Muscle of back (tissue), 11 donors: ENCODE results near the gene KRT9. TPM values are rescaled to one million over a fixed set of nuclear protein-coding genes. Genes with fewer than 3 reads are reported as not detected.

ENCODE experiments used
- DNase-seq, 3 donors: peaks; one replicate each; pipeline versions ENCODE4 v3.0.0 to v3.0.0-alpha.2; 2013
- polyA plus RNA-seq, 10 donors: library from polyadenylated mRNA; unstranded; fragments of 120-200 nt; gene quantifications; one replicate each; pipeline ENCODE4 v1.2.1, GENCODE V29; 2013; ENCODE audit not compliant: insufficient read length in 10 of 10

The KRT9 gene
- polyA plus RNA-seq, 10 donors = 0.08 to 0.19 TPM; not detected in 8

DNA sequence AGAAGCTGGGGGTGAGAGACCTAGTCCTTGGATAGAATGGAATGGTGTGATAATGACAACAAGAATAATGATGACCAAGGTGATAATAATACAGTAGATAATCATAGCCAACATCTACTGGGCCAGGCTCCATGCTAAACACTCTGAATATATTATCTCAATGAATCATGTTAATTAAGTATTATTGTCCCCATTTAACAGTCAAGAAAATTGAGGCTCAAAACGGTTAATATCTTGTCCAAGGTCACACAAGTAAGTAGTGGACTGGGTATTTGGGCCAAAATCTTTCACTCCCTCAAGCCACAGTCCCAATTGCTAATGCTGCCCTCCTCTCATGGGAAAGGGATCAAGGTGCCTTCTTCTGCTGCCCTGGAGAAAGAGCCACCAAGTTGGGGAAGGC lies 39.9 kb downstream of the KRT9 start:
- no peak for DNase-seq

DNA sequence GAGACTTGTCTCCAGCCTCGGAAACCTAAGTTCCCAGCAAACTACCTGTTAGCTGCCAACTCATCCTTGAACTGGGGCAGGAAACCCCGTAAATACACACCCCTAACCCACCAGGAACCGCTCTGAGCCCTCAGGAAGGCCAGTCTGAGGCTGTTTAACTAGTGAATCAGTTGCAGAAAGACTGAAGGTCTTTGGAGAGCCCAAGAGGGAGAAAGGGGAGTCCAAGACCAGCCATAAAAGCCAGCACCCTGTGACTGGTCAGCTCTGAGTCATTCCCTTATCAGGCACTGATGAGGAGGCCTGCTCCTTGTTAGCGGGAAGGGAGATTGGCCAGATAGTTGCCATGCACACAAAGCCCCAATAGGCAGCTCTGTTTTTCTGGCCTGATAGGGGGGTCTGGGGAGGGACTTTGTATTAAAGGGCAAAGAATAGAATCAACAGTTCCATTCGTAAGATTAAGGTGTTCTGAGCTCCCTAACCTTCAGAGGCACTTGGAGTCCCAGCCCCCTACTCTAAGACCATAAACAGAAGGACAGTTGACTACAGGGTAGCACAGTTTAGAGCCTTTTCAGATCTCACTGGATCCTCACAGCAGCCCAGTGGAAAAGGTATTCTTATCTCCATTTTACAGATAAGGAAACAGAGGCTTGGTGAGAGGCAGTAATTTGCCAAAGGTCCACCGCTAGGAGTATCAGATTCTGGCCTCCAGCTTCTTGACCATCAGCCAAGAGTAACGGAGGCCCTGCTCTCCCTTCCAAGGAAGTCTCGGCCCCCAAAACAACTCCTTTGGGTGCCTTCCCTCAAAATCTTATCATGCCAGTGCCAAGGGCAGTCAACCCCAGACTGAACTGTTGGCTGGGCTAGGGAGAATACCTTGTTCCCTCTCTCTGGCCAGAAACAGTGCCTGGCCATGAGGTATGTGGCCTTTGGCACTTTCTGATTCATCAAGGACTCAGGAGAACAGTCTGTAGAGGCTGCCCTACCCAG lies 41.5 kb downstream of the KRT9 start:
- peak in 1 of 3 donors; percentile 33 for DNase-seq

DNA sequence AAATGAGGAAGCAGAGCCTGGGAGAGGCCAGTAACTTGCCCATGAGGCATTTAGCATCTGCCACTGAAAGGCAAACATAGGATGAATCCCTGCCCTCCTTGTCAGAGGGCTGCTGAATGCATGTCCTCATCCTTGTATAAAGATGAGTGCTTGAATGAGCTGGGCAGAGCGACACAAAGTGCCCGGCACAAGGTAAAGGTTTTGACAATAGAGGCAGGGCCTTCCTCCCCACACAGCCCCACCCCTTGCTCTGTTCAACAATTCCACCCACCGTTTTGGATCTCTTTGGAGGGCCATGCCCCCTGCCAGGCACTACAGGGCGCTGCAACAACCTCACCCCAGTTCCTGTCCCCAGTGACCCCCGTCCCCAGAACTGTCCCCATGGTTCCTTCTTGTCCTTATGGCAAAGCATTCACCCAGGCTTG lies 42.4 kb downstream of the KRT9 start:
- DNase-seq = no peak

DNA sequence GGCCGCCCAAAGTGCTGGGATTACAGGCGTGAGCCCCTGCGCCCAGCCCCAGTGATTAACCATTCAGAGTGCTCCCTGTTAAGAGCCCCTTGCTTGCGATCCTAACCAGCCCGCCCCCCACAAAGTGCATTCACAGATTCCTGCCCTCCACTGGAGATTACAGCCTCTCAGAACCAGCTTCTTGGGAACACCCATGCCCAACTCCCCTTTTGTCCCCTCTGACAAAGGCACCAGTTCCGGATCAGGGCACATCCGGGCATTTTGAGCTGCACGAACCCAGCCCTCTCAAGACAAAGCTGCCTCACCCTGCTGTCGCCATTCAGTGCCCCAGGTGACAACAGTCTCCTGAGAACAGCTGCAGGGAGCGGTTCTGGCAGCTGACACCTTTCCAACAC lies 42.9 kb downstream of the KRT9 start:
- no peak for DNase-seq

DNA sequence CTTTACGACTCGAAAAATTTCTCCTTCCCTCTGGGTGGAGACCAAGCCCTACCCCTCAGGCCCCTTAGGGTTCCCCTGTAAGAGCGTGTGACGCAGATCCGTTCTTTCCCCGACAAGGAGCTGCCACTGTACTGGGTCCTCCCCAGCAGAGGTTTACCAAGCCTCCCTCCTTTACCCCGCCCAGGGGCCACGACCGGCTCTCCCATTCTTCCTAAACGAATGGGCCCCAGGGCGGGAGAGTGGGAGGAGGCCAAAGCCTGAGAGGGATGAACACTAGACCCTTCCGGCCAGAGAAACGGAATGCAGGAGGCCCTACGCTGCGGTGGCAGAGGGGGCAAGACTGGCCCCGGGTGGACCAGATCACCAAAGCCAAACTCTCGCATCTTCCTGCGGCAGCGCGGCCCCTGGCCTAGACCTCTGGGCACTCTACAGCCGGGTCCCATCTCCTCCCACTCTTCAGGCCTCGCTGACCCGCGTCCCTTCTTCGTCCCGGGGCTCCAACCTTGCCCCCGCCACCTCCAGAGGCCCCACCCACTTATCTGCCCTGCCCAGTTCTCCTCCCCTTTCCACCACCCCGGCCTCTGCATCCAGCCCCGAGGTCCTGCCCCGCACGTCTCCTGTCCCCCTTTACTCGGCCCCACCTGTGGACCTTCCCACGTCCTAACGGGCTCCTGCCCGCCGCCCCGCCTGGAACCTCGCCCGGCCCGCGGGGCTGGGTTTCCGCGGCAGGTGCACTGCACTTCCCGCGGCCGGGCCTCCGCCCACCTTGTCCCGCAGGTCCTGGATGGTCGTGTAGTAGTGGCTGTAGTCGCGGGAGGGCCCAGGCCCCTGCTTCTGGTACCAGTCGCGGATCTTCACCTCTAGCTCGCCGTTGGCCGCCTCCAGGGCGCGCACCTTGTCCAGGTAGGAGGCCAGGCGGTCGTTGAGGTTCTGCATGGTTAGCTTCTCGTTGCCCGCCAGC lies 44.5 kb downstream of the KRT9 start:
- no peak for DNase-seq

DNA sequence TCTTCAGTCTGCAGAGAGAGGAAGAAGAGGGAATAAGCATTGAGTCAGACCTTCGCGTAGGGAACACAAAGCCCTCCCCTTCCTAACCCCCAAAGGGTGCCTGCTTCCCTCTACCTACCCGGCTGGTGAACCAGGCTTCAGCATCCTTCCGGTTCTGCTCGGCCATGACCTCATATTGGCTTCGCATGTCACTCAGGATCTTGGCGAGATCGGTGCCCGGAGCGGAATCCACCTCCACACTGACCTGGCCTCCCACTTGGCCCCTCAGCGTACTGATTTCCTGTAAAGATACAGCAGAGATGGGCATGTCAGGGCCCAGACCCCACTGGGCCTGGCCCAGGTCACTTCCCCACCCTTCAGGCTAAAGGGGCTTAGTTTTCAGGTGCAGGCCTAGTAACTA lies 47.6 kb downstream of the KRT9 start:
- DNase-seq = no peak

DNA sequence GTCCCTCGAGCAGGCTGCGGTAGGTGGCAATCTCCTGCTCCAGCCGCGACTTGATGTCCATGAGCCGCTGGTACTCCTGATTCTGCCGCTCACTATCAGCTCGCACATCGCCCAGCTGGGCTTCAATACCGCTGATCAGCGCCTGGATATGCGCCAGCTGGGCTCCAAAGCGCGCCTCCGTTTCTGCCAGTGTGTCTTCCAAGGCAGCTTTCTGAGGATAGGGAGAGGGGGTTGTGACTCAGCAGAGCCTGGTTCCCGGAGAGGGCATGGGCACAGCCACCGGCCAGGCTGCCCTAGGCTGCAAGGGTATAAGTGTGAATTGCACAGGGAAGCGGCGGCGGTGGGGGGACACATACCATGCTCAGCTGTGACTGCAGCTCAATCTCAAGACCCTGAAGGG lies 48.1 kb downstream of the KRT9 start:
- no peak for DNase-seq

DNA sequence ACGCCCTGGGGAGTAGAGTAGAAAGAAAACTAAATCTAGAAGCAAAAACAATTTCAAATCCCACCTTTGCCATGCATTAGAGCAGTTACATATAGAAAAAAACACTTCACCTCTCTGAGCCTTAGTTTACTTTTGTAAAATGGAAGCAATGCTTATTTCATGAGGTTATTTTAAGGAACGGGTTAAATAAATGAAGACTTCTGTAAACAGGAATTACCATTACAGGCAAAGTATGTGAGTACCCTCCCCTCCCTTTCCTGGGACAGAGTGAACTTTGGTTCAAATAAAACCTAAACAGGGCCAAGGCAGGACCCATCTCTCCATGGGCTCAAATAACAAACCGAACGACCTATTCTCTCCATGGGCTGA lies 48.6 kb downstream of the KRT9 start:
- DNase-seq = no peak

DNA sequence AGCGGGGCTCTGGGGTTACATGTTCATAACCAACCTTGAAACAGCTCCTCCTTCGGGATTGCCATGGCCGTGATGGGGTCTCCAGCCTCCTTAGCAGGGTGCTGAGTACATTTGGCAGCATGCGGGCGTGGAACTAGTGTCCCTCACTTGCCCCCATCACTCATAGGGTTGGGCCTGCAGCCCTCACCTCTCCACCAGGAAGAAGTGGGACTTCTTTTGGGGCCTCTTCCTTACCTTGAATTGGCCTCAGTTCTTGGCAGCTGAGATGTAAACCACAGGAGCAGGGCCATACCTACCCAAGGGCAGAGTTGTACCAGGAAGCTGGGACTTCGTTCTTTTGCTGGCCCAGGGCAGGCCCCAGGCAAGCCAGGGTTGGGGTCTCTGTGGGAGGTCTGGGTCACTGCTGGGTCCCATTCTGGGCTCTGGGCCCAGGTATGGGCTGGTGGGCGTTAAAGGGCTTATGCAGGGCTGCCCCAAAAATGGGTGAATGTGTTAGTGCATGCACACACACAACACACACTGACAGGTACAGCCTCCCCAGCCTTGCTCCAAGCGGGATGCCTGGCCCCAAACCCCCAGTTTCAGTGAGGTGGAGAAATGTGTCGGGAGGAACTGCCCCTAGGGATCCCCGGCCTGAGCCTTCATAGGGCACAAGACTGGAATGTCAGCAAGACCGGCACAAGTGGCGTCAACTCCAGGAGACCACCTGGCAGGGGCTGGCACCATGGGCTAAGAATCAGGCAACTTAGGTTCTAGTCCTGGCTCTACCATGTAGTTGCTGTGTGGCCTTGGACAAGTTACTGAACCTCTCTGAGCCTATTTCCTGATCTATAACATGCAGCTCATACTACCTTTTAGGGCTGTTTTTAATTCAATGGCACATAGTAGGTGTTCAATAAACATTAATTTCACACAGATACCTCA lies 49.3 kb downstream of the KRT9 start:
- no peak for DNase-seq

DNA sequence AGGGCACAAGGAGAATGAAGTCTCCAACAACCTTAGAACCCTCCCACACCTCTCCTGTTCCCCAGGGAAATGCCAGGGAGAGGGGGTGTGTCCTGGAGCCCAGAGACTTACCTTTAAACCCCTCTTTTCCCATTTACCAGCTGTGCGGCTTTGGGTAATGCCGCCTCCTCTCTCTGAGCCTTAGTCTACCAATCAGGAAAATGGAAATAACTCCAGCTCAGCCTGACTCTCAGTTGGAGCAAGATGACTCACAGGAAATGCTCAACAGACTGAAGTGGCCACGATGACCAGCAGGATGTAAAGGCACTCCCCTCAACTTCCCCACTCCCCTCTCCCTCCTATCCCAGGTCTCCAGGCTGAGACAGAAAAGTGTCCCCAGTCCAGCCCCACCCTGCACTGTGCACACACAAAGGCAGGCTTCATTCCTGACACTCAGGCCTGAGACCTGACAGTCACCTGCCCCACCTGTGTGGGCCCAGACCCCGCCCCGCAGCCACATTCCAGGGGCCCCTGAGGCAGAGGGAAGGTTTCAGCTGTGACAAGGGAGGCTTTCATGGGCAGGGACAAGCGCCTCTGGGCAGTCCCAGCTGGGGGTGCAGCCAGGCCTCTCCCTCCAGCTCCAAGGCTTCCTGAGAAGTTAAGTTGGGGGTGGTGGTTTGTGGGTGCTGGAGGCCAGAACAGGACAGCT lies 50.1 kb downstream of the KRT9 start:
- peak in 1 of 3 donors; percentile 43 for DNase-seq

DNA sequence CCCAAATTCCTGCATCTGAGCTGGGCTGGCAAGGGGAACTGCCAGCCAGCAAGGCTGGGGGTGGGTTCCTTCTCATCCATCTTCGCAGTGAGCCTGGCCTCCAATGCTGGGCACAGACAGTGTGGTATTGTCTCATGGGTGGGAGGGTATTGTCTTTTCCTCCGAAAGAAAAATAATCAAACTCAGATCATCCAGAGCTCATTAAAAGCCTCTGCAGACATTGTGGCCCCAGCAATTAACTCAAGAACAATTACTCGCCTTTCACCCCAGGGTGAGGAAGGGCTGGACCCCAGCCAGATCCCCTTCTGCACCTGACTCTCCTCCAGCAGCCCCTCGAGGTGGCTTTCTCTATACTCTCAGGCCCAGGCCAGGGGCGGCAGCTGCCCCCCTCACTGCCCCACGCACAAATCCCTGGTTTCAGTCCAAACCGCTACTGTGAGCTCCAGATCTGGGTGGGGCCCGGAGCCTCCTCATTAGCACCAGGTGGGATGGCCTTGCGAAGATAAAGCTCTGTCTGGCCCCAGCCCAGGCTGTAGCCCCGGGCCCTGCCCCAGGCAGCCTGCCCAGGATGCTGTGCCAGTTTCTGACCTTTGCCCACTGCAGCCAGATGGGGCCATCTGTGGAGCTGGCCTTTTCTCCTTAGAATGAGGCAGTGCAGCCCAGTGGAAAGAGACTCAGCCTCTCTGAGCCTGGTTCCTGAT lies 50.9 kb downstream of the KRT9 start:
- no peak for DNase-seq

DNA sequence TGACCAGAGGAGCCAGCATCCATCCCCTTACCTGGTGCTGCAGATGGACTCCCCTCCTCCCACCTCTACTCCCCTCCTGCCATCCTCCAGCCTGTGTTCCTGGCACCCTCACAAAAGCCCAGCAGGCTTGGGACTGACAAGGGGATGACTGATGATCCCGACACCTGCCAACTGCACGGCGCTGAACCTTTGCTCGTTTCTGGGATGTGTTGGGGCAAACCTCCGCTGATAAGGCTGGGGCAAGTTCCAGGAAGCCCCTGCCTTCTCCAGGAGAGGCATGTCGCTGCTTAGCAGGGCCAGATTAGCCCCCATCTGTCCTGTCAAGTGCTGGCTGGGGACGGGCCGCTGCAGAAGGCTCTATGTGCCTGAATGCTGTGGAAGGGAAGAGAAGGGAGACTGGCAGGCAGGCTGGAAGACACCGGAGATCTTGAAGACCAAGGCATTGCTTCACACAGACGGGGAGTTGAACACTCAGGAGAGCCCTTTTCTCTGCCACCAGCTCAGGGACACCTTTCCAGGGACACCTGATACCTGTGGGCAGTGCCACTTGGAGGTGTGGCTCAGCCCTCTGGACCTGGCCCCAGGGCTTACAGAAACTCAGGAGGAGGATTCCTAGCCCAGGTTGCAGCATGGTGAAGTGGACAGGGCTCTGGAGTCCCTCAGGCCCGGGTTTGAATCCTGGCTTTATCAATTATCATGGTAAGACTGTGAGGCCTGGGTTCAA lies 52.2 kb downstream of the KRT9 start:
- DNase-seq = peak in 1 of 3 donors; percentile 16

DNA sequence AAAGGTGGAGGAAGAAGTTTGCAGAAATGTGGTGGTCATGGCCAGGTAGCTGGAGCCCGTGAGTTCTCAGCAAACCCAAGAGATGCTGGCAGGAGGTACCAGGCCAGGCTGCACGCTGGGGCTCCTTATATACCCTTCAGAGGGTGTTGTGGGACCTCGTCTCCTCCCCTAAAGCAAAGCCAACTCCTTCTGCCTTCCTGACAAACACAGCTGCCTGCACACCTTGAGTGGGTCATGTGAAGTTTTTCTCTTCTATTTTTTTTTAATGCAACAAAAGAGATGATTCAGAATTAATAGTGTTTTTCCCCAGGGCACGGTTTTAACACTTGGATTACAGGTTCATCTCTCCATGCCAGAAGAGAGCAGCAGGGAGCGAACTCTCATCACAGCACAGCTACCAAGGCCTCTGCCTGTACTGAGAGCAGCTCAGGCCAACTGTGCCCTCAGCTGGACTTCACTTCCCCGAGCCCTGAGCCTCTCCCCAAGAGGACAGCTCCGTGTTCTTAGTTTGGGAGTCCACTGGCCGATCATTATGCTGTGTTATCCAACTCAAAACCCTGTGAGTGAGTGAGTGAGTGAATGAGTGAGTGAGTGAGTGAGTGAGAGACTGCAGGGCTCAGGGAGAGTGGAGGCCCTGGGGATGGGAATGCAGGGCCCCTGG lies 52.9 kb downstream of the KRT9 start, which contains the start of gene KRT15:
KRT15 (minus strand) TSS at position 102 of the 661 bp plus-strand sequence; CDS start at position 39, 63 bp downstream.
- DNase-seq = no peak

DNA sequence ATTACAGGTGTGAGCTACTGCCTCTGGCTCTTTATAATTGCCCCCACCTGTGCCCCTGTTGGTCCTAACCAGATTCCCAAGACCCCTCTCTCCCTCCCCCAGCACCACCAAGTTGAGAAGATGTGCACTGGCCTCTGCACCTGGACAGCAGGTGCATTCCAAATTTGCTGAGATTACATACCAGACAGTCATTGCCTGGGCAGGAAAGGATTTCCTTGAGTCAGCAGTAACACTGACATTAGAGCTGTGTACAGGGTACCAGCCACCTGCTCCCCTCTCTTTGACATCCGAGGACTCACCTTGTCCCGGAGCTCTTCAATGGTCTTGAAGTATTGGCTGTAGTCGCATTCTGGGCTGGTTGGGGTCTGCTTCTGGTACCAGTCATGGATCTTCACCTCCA lies 53.8 kb downstream of the KRT9 start:
- DNase-seq = no peak

DNA sequence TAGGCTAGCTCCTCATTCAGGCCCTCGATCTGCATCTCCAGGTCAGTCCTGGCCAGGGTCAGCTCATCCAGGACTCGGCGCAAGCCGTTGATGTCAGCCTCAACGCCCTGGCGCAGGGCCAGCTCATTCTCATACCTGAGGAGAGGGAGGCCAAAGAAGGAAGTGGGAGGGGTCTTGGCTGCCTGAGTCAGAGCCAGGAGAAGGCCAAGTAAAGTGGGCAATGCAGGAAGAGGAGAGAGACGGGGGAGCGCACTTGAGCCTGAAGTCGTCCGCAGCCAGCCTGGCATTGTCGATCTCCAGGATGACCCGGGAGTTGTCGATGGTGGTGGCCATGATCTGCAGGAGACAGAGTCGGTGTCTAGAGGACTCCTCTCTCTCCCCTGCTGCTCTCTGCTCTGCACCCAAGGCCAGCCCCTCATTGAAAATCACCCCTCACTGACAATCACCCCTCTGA lies 55.0 kb downstream of the KRT9 start:
- no peak for DNase-seq

DNA sequence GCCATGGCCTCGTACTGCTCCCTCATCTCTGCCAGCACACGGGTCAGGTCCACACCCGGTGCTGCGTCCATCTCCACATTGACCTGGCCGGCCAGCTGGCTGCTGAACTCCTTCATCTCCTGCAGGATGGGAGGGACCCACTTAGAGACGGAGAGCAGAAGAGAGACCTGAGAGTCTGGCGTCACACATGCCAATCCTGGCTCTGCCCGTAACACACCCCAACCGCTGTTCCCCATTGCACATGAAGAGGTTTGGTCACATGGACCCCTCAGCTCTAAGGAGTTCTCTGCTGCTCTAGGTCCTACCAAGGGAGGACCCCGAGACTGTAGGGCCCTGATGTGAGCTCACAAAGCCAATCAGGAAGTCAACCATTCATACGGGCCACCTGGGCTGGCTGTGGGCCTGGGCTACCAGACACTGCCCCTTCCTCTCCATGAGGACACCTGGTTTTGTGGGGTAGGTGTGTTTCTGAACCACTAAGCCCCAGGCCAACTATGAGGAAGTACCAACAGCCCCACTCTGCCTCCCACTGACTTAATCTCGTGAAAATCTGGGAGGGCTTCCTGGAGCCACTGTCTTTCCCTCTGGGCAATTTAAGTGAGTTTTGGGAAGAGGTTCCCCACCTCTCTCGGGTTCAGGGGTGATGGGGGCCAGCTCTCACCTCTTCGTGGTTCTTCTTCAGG lies 55.6 kb downstream of the KRT9 start:
- DNase-seq = no peak
